Hepatocyte (in vitro differentiated cells): ENCODE results near the gene KRT6A. TPM values are rescaled to one million over a fixed set of nuclear protein-coding genes. Genes with fewer than 3 reads are reported as not detected.

ENCODE experiments used
- DNase-seq: peaks from one replicate; pipeline ENCODE4 v3.0.0-alpha.2; 2016; ENCODE audit warnings: low spot score
- H2AFZ ChIP-seq: fragments of 200-600 bp; sonication (generic); 2 replicates; pipeline ENCODE4 v1.6.0; 2016; ENCODE audit warnings: antibody characterized with exemption, mild to moderate bottlenecking
- H3K27ac ChIP-seq: fragments of 200-600 bp; sonication (generic); 2 replicates; pipeline ENCODE4 v1.5.1; 2016; ENCODE audit warnings: mild to moderate bottlenecking
- H3K27me3 ChIP-seq: fragments of 200-600 bp; sonication (generic); 2 replicates; pipeline ENCODE4 v1.6.1; 2016
- H3K36me3 ChIP-seq: fragments of 200-600 bp; sonication (generic); replicated peaks from 2 replicates; pipeline ENCODE4 v1.5.1; 2016; ENCODE audit warnings: low read depth; ENCODE audit not compliant: insufficient read depth
- H3K4me1 ChIP-seq: fragments of 200-600 bp; sonication (generic); 2 replicates; pipeline ENCODE4 v1.5.1; 2016; ENCODE audit warnings: mild to moderate bottlenecking, moderate library complexity; ENCODE audit not compliant: insufficient read depth
- H3K4me2 ChIP-seq: fragments of 200-600 bp; sonication (generic); 2 replicates; pipeline ENCODE4 v1.6.0; 2016
- H3K4me3 ChIP-seq: fragments of 200-600 bp; sonication (generic); 2 replicates; pipeline ENCODE4 v1.5.1; 2016; ENCODE audit warnings: mild to moderate bottlenecking
- H3K79me2 ChIP-seq: fragments of 200-600 bp; sonication (generic); 2 replicates; pipeline ENCODE4 v1.6.0; 2017; ENCODE audit warnings: mild to moderate bottlenecking
- H3K9me2 ChIP-seq: fragments of 200-600 bp; sonication (generic); replicated peaks from 2 replicates; pipeline ENCODE4 v1.6.0; 2017; ENCODE audit warnings: mild to moderate bottlenecking; ENCODE audit not compliant: insufficient read depth
- H3K9me3 ChIP-seq: fragments of 200-600 bp; sonication (generic); 2 replicates; pipeline ENCODE4 v1.5.1; 2016; ENCODE audit warnings: low read depth, mild to moderate bottlenecking
- H4K20me1 ChIP-seq: fragments of 200-600 bp; sonication (generic); 2 replicates; pipeline ENCODE4 v1.6.0; 2016; ENCODE audit warnings: mild to moderate bottlenecking; ENCODE audit not compliant: insufficient read depth, poor library complexity, severe bottlenecking
- CTCF ChIP-seq: fragments of 200-600 bp; sonication (generic); IDR thresholded peaks from 2 replicates; pipeline ENCODE4 v1.5.1; 2016; ENCODE audit warnings: antibody characterized with exemption, mild to moderate bottlenecking; ENCODE audit not compliant: poor library complexity
- EZH2 ChIP-seq: fragments of 200-600 bp; sonication (generic); IDR thresholded peaks from 2 replicates; pipeline ENCODE4 v1.6.1; 2016; ENCODE audit warnings: antibody characterized with exemption, mild to moderate bottlenecking, borderline replicate concordance
- EZH2phosphoT487 ChIP-seq: fragments of 200-600 bp; sonication (generic); IDR thresholded peaks from one replicate; pipeline ENCODE4 v1.6.1; 2018; ENCODE audit warnings: antibody characterized with exemption, mild to moderate bottlenecking, low read depth, moderate library complexity; ENCODE audit not compliant: unreplicated experiment, severe bottlenecking
- WGBS: methylation state at CpG from one replicate; pipeline ENCODE4 v1.1.6; 2016; ENCODE audit warnings: low lambda C conversion rate; ENCODE audit errors: missing lambda C conversion rate; 5-methylcytosine and 5-hydroxymethylcytosine counted together
- polyA plus RNA-seq: library from polyadenylated mRNA; unstranded; fragments of >200 nt; fragmentation: Nextera tagmentation; extraction: Ambion mirVana; gene quantifications from 2 replicates; pipeline ENCODE4 v1.2.1, GENCODE V29; 2016
- total RNA-seq: library from RNA; depleted of rRNA; stranded (reverse); fragments of >200 nt; gene quantifications from 2 replicates; pipeline ENCODE4 v1.2.3, GENCODE V29; 2014

The KRT6A gene
- total and polyA plus RNA-seq, 2 experiments from 2014 or later: 0.54 to 6.8 TPM

GRCh38 chr12:52517888-52518287 is 24.8 kb upstream of the KRT6A start:
- Histone ChIP-seq H3K4me1 (peaks cover 14% of the 10 kb centered on the region), H3K36me3 (no peaks in the 10 kb centered on the region), H4K20me1 (no peaks in the 10 kb centered on the region), H2AFZ (no peak overlapping the region), H3K4me3 (no peak overlapping the region), H3K27me3 (no peaks in the 10 kb centered on the region), H3K4me2 (no peak overlapping the region), H3K79me2 (no peaks in the 10 kb centered on the region), H3K9me3 (no peaks in the 10 kb centered on the region), H3K9me2 (no peaks in the 10 kb centered on the region), H3K27ac (no peak overlapping the region)
- WGBS: 93% methylated on average over 5 of the region's 5 CpGs
- TF ChIP-seq EZH2 (no peak), EZH2phosphoT487 (no peak), CTCF (no peak)
- no peak for DNase-seq

GRCh38 chr12:52517005-52517835 is 24.2 kb upstream of the KRT6A start:
- Histone ChIP-seq H4K20me1 (no peaks in the 10 kb centered on the region), H3K36me3 (no peaks in the 10 kb centered on the region), H3K4me1 (peaks cover 10% of the 10 kb centered on the region), H3K27ac (no peak overlapping the region), H3K79me2 (no peaks in the 10 kb centered on the region), H2AFZ (no peak overlapping the region), H3K4me3 (no peak overlapping the region), H3K9me2 (no peaks in the 10 kb centered on the region), H3K4me2 (no peak overlapping the region), H3K9me3 (no peaks in the 10 kb centered on the region), H3K27me3 (no peaks in the 10 kb centered on the region)
- 93% methylated on average over 14 of the region's 14 CpGs for WGBS
- TF ChIP-seq EZH2 (no peak), EZH2phosphoT487 (no peak), CTCF (no peak)
- DNase-seq: no peak

- Histone ChIP-seq H3K36me3 (no peaks in the 10 kb centered on the region), H3K27me3 (no peaks in the 10 kb centered on the region), H3K9me3 (no peaks in the 10 kb centered on the region), H3K9me2 (no peaks in the 10 kb centered on the region), H3K4me2 (no peak overlapping the region), H3K27ac (no peak overlapping the region), H2AFZ (no peak overlapping the region), H3K79me2 (no peaks in the 10 kb centered on the region), H3K4me1 (no peaks in the 10 kb centered on the region), H3K4me3 (no peak overlapping the region), H4K20me1 (no peaks in the 10 kb centered on the region)
- WGBS: 90% methylated on average over 15 of the region's 15 CpGs
- TF ChIP-seq EZH2phosphoT487: no peak
- no peak for TF ChIP-seq EZH2
- no peak for TF ChIP-seq CTCF
- no peak for DNase-seq
Observed at GRCh38 chr12:52515927-52516831, 23.1 kb upstream of the KRT6A start.
